H1 (cell line): ENCODE results near the gene KMT2E. TPM values are rescaled to one million over a fixed set of nuclear protein-coding genes. Genes with fewer than 3 reads are reported as not detected.
A peak's percentile ranks its signal among the peaks of the same experiment; 100 is the strongest.

Experiments used
- BCL11A ChIP-seq, 2 experiments: IDR thresholded peaks; one replicate each; pipeline ENCODE4 v1.6.1; 2011; ENCODE audit warnings: low read depth in 2 of 2, low read length in 2 of 2, mild to moderate bottlenecking in 2 of 2
- CHD2 ChIP-seq: IDR thresholded peaks from 2 replicates; pipeline ENCODE4 v1.6.1; 2012; ENCODE audit warnings: low read length, improper control_type of control experiment
- CHD7 ChIP-seq: fragments of 300-600 bp; sonication (generic); IDR thresholded peaks from 2 replicates; pipeline ENCODE4 v1.7.1; 2012; ENCODE audit warnings: low read length, moderate library complexity, mild to moderate bottlenecking, inconsistent platforms; ENCODE audit not compliant: insufficient replicate concordance
- HDAC2 ChIP-seq, 2 experiments: fragments of 300-600 bp in 1 of 2; sonication (generic) in 1 of 2; IDR thresholded peaks; 2 replicates each; pipeline ENCODE4 v1.6.1; 2011 to 2012; ENCODE audit warnings: low read depth in 2 of 2, low read length in 2 of 2, mild to moderate bottlenecking in 2 of 2, moderate library complexity in 2 of 2, borderline replicate concordance in 1 of 2, inconsistent platforms in 1 of 2
- KDM5A ChIP-seq: fragments of 200-600 bp; IDR thresholded peaks from 2 replicates; pipeline ENCODE4 v1.7.1; 2012; ENCODE audit warnings: mild to moderate bottlenecking, low read length, inconsistent platforms, mixed read lengths
- NANOG ChIP-seq: IDR thresholded peaks from 2 replicates; pipeline ENCODE4 v1.6.1; 2011; ENCODE audit warnings: low read length, low read depth, mild to moderate bottlenecking, inconsistent platforms; ENCODE audit not compliant: insufficient read depth, poor library complexity, severe bottlenecking
- POLR2AphosphoS5 ChIP-seq: IDR thresholded peaks from 2 replicates; pipeline ENCODE4 v1.6.1; 2011; ENCODE audit warnings: low read depth, low read length
- SIN3A ChIP-seq, 2 experiments: IDR thresholded peaks in 1 of 2; conservative IDR thresholded peaks in 1 of 2; 2 replicates each; pipeline ENCODE4 v1.6.1; 2011 to 2012; ENCODE audit warnings: low read length in 2 of 2, improper control_type of control experiment in 1 of 2, low read depth in 1 of 2, mild to moderate bottlenecking in 1 of 2
- TAF7 ChIP-seq: optimal IDR thresholded peaks from 2 replicates; pipeline ENCODE3; 2011; ENCODE audit warnings: low read depth, mild to moderate bottlenecking, inconsistent platforms, low read length, moderate library complexity, borderline replicate concordance
- polyA plus RNA-seq, 7 experiments: library from polyadenylated mRNA; depleted of rRNA in 3 of 7; stranded (reverse) in 5 of 7; unstranded in 2 of 7; fragments of >200 nt in 5 of 7; fragments of 200-250 nt in 2 of 7; gene quantifications; 1 replicate in 5 of 7; 2 replicates in 1 of 7; 4 replicates in 1 of 7; pipeline versions ENCODE4 v1.2.1 to v1.2.3, GENCODE V29; 2011 to 2013; ENCODE audit warnings: missing spikeins in 2 of 7, mixed read lengths in 2 of 7
- total RNA-seq: library from RNA; stranded (reverse); fragmentation: NEBNext Ultra II Directional; extraction: Animal tissue kit (Norgen Biotek cat#: 25700); gene quantifications from 2 replicates; pipeline ENCODE4 v1.2.1, GENCODE V29; 2021

KMT2E gene
- total and polyA plus RNA-seq, 2 of the 8 experiments (the other 6 are each of a cell fraction or from before 2014, with no cell fraction given): 10.9 to 45.0 TPM

GRCh38 chr7:105014693-105015389, 836 bp downstream of the KMT2E start (continued):
- TF ChIP-seq CHD7 (no peak), NANOG (no peak), SIN3A (conservative IDR thresholded peaks at IDR 0.05 in 1 of 2, IDR thresholded peaks at IDR 0.05 in 1 of 2; ENCODE audit: low read depth in 1 of 2, low read length in 2 of 2) (0 out of 4 replicates have a peak, but pooled peaks of 1 of the 2 experiments have one; percentile 21), HDAC2 (IDR thresholded peaks at IDR 0.05; ENCODE audit: borderline replicate concordance in 1 of 2, low read depth in 2 of 2, low read length in 2 of 2) (no peak), TAF7 (peak; percentile 46), BCL11A (IDR thresholded peaks at IDR 0.05; ENCODE audit: low read depth in 2 of 2, low read length in 2 of 2) (no peak), CHD2 (no peak), POLR2AphosphoS5 (0 out of 2 replicates have a peak, but pooled peaks have one; percentile 57), KDM5A (0 out of 2 replicates have a peak, but pooled peaks have one; percentile 21)
